Naive thymus-derived CD8-positive, alpha-beta T cell (primary cell): ENCODE results near the gene GNG7. TPM values are rescaled to one million over a fixed set of nuclear protein-coding genes. Genes with fewer than 3 reads are reported as not detected.

Source experiments
- ATAC-seq, 2 donors: fragments of 150-1000 bp; cut with Tn5 transposase in 1 of 2; sonication (Bioruptor Pico), chemical (Tn5 transposase) in 1 of 2; 1 replicate in 1 of 2; 2 replicates in 1 of 2; pipeline ENCODE4 v1.10.0; 2021; ENCODE audit warnings: mild to moderate bottlenecking in 2 of 2, moderate library complexity in 2 of 2
- POLR2A ChIA-PET: fragments of 350-600 bp; sonication (Branson Sonifier 250); formaldehyde crosslinking; loops from one replicate; lab custom pipeline; 2021; ENCODE audit warnings: antibody characterized with exemption; lab: Charles Lee
- DNase-seq, 10 donors: peaks; one replicate each; pipeline versions ENCODE4 v3.0.0 to v3.0.0-alpha.2; 2020 to 2022
- H3K27ac Mint-ChIP-seq, 10 donors: one replicate each; pipeline ENCODE4 v1.8.0; 2020 to 2022; ENCODE audit warnings: mild to moderate bottlenecking in 10 of 10, mixed read lengths in 10 of 10, moderate library complexity in 4 of 10, inconsistent platforms in 1 of 10
- H3K27me3 Mint-ChIP-seq, 5 donors: one replicate each; pipeline ENCODE4 v1.8.0; 2021 to 2022; ENCODE audit warnings: mixed read lengths in 5 of 5
- H3K36me3 Mint-ChIP-seq, 3 donors: one replicate each; pipeline ENCODE4 v1.8.0; 2020 to 2022; ENCODE audit warnings: mixed read lengths in 3 of 3, mild to moderate bottlenecking in 2 of 3, inconsistent platforms in 1 of 3
- H3K4me1 Mint-ChIP-seq, 4 donors: one replicate each; pipeline ENCODE4 v1.8.0; 2021 to 2022; ENCODE audit warnings: mixed read lengths in 4 of 4
- H3K4me3 Mint-ChIP-seq, 10 donors: one replicate each; pipeline ENCODE4 v1.8.0; 2020 to 2022; ENCODE audit warnings: mild to moderate bottlenecking in 10 of 10, mixed read lengths in 10 of 10, moderate library complexity in 6 of 10, inconsistent platforms in 1 of 10
- H3K9me3 Mint-ChIP-seq, 9 donors: one replicate each; pipeline ENCODE4 v1.8.0; 2020 to 2022; ENCODE audit warnings: mixed read lengths in 9 of 9, mild to moderate bottlenecking in 3 of 9, inconsistent platforms in 1 of 9, moderate library complexity in 1 of 9
- polyA plus RNA-seq, 3 donors: library from polyadenylated mRNA; unstranded; fragments of 300-500 nt; fragmentation: Illumina TruSeq; gene quantifications; one replicate each; pipeline ENCODE4 v1.2.3, GENCODE V29; 2021
- total RNA-seq, 8 experiments: library from RNA in 2 of 8; stranded (reverse) in 2 of 8; gene quantifications; one replicate each; pipeline ENCODE4 v1.2.3 and lab custom pipeline; 2021 to 2026

GNG7 gene
- total RNA-seq = 1 to 10 TPM; 8.5 TPM
- 1 to 10 TPM; 1.8 to 4.2 (median 2.5) TPM for polyA plus RNA-seq
- 0.93 to 7.4 (median 4.7) reads per million in 6 experiments for total RNA-seq (lab: John Stamatoyannopoulos, UW)

DNA sequence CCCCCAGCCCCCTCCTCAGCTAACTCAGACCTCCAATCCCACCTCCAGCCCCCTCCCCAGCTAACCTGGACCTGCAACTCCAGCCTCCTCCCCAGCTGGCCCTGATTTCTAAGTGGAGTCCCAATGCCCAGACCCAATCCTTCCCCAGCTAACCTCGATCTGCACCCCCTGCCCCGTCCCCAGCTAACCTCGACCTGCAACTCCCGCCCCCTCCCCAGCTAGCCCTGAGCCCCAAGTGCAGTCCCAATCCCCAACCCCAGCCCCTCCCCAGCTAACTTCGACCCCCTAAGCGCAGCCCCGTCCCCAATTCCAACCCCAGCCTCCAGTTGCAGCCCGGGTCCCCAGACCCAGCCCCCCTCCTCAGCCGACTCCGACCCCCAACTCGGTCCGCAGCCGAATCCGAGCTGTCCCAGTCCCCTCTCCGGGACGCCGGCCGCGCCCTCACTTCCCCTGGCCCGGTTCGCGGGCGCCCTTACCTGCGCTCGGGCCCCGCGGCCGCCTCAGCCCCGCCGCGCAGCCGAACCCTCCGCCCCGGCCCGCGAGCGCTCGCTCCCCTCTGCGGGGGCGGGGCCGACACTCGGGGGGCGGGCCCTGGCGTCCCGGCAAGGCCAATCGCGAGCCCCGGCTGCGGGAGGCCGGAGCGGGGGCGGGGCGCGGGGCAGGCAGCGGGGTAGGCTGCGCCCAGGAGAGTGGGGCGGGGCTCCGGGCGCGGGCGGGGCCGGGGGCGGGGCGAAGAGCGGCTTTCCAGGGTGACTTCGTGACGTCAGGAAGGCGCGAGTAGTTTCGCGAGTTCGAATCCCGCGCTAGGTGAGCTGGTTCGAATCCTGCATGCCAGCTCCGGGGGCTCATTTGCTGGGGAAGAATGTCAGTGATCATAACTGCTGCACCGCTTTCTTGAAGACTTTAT is at the start of gene GNG7:
TSS of gene GNG7 (minus strand) at position 525 of the 907 bp plus-strand sequence. CDS start 182,006 bp downstream, outside the sequence.
- Mint-ChIP-seq H3K36me3 (no peaks in the 10 kb centered on the region), H3K27me3 (no peaks in the 10 kb centered on the region), H3K4me3 (peak within 1 kb of the TSS; percentile 63 to 86 (median 79)), H3K4me1 (peaks cover 23 to 41% (median 36%) of the 10 kb centered on the region in 4 donors), H3K9me3 (no peaks in the 10 kb centered on the region), H3K27ac (peak within 1 kb of the TSS; percentile 48 to 90 (median 76))
- DNase-seq (peak; percentile 87 to 100 (median 96)), ATAC-seq (peak; percentile 99)
- POLR2A ChIA-PET = interaction anchor here (0.6 to 2.3 kb wide), 4 partner anchors 8 to 726 kb away, joined by 3 to 6 read pairs (median 3); partner anchors contain the start of gene SLC39A3

DNA sequence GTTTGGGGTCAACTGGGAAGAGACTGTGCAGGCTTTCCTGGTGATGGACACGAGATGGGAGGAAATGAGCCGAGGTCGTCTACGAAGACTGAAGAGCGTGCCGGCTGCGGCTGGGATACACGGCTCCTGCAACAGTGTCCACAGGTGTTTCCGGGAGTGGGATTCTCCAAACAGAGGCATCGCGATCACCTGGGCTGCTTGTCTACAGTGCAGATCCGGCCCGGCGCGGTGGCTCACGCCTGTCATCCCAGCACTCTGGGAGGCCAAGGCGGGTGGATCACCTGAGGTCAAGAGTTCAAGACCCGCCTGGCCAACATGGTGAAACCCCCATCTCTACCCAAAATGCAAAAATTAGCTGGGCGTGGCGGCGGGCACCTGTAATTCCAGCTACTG is 48.9 kb upstream of the GNG7 start:
- no peak overlapping the region for H3K4me3 Mint-ChIP-seq
- ATAC-seq (no peak), DNase-seq (no peak)
- H3K9me3 Mint-ChIP-seq = no peaks in the 10 kb centered on the region
- H3K27ac Mint-ChIP-seq = peak overlapping the region in 1 of 10 donors; percentile 85
- POLR2A ChIA-PET = interaction anchor here (0.6 to 0.7 kb wide), 2 partner anchors 52 to 522 kb away, joined by 3 to 7 read pairs; no protein-coding TSS in a partner anchor
- peaks cover 0 to 16% (median 0%) of the 10 kb centered on the region in 3 donors for H3K36me3 Mint-ChIP-seq
- H3K4me1 Mint-ChIP-seq = no peaks in the 10 kb centered on the region
- peaks cover 0 to 1% (median 0%) of the 10 kb centered on the region in 5 donors for H3K27me3 Mint-ChIP-seq

DNA sequence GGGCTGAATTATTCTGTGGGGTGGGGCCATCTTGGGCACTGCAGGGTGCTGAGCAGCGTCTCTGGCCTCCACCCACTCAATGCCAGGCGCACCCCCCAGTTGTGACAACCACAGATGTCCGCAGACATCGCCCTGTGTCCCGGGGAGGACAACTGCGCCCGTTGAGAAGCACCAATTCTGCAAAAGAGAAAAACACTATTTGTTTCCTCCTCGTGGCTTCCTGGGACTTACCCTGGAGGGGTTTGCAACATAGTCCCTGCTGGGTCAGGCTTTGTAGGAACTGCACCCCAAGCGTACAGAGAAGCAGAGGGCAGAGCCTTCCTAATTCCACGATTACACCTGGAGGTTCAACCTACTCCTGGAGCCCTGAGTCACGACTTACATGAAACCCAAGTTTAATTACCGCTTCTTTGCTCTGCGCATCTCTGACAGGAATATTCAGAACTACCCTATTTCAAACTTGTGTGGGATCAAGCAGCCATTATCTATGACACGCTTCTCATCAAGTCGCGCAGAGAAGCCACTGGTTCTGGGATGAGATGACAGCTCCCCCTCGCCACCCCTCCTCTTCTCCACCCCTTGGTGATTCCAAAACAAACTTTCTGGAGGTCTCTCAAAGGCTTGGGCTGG is 48.4 kb upstream of the GNG7 start:
- no peaks in the 10 kb centered on the region for H3K9me3 Mint-ChIP-seq
- DNase-seq = no peak
- H3K27me3 Mint-ChIP-seq = peaks cover 0 to 1% (median 0%) of the 10 kb centered on the region in 5 donors
- peaks cover 0 to 16% (median 0%) of the 10 kb centered on the region in 3 donors for H3K36me3 Mint-ChIP-seq
- H3K27ac Mint-ChIP-seq = peak overlapping the region in 1 of 10 donors; percentile 85
- no peak overlapping the region for H3K4me3 Mint-ChIP-seq
- no peak for ATAC-seq
- POLR2A ChIA-PET = no interaction called here
- no peaks in the 10 kb centered on the region for H3K4me1 Mint-ChIP-seq

DNA sequence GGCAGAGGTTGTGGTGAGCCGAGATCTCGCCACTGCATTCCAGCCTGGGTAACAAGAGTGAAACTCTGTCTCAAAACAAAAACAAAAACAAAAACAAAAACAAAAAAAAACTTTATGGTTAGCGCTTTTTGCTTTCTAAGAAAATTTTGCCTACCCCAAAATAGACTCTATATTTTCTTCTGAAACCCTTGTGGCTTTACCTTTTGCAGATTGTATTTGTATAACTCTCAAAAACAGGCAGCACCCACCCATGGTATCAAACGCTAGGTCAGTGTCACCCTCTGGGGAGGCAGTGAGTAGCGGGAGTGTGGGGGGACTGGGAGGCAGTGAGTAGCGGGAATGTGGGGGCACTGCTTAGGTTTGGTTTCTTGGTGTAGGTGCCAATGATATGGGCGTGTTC is 44.9 kb upstream of the GNG7 start:
- Mint-ChIP-seq H3K27ac (no peak overlapping the region), H3K4me1 (no peaks in the 10 kb centered on the region), H3K27me3 (peaks cover 5 to 12% (median 8%) of the 10 kb centered on the region in 5 donors), H3K9me3 (no peaks in the 10 kb centered on the region), H3K36me3 (no peaks in the 10 kb centered on the region), H3K4me3 (no peak overlapping the region)
- DNase-seq (no peak), ATAC-seq (no peak)
- POLR2A ChIA-PET = no interaction called here

DNA sequence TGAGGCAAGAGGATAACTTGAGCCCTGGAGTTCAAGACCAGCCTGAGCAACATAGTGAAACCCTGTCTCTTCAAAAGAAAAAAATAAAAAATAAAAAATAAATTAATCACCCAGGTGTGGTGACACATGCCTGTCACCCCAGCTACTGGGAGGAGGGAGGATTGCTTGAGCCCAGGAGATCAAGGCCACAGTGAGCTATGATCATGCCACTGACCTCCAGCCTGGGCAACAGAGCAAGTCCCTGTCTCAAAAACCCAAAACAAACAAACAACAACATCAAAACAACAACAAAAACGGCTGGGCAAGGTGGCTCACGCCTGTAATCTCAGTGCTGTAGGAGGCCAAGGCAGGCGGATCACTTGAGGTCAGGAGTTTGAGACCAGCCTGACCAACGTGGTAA is 41.6 kb upstream of the GNG7 start:
- no peak for ATAC-seq

DNA sequence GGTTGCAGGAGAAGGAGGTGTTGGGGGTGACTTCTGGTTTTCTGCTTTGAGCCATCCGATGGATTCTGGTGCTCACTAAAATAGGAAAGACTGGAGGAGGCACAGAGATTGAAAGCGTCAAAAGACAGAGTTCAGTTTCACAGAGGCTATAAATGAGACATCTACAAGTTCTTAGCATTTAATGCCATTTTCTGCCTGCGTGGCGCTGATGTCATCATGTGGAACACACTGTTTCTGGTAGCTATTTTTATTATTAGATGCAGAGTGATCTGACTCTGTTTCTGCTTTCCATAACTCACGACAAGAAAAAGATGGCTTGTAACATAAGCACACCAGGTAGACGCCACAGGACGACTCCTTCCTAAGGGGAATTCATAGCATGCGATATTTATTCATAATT is 40.6 kb upstream of the GNG7 start:
- ATAC-seq (no peak), DNase-seq (no peak)
- H3K36me3 Mint-ChIP-seq = no peaks in the 10 kb centered on the region
- peaks cover 8 to 21% (median 13%) of the 10 kb centered on the region in 5 donors for H3K27me3 Mint-ChIP-seq
- peaks cover 11 to 18% (median 16%) of the 10 kb centered on the region in 4 donors for H3K4me1 Mint-ChIP-seq
- no peaks in the 10 kb centered on the region for H3K9me3 Mint-ChIP-seq
- H3K4me3 Mint-ChIP-seq = no peak overlapping the region
- no peak overlapping the region for H3K27ac Mint-ChIP-seq
- POLR2A ChIA-PET = no interaction called here

More for the DNA sequence above, 41.6 kb upstream of the GNG7 start:
- POLR2A ChIA-PET = no interaction called here
- H3K27ac Mint-ChIP-seq = no peak overlapping the region
- no peaks in the 10 kb centered on the region for H3K9me3 Mint-ChIP-seq
- H3K4me3 Mint-ChIP-seq = no peak overlapping the region
- H3K4me1 Mint-ChIP-seq = peaks cover 5 to 11% (median 9%) of the 10 kb centered on the region in 4 donors
- H3K36me3 Mint-ChIP-seq = no peaks in the 10 kb centered on the region
- peaks cover 8 to 21% (median 13%) of the 10 kb centered on the region in 5 donors for H3K27me3 Mint-ChIP-seq
- DNase-seq = no peak

DNA sequence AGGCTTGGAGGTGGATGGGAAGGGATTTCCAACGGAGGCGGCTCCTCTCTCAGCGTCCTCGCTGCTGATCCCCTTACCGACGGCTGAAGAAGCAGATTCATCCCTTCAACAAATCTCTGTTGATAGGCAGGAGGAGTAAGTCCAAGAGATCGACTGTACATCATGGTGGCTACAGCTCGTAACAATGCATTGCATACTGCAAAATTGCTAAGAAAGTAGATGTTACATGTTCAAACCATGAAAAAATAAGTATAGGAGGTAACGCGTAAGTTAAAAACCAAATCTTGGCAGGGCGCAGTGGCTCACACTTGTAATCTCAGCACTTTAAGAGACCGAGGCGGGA is 37.8 kb upstream of the GNG7 start:
- H3K4me3 Mint-ChIP-seq = peak overlapping the region; percentile 61 to 91 (median 87)
- peak overlapping the region in 5 of 10 donors; percentile 28 to 78 (median 63) for H3K27ac Mint-ChIP-seq
- peaks cover 8 to 21% (median 13%) of the 10 kb centered on the region in 5 donors for H3K27me3 Mint-ChIP-seq
- DNase-seq (no peak), ATAC-seq (no peak)
- POLR2A ChIA-PET = interaction anchor here (0.6 to 2.1 kb wide), 4 partner anchors 38 to 302 kb away, joined by 3 to 6 read pairs (median 3); partner anchors contain the start of genes GNG7, SGTA and ZNF555
- H3K9me3 Mint-ChIP-seq = no peaks in the 10 kb centered on the region
- peaks cover 0 to 14% (median 11%) of the 10 kb centered on the region in 3 donors for H3K36me3 Mint-ChIP-seq
- peaks cover 11 to 29% (median 22%) of the 10 kb centered on the region in 4 donors for H3K4me1 Mint-ChIP-seq

DNA sequence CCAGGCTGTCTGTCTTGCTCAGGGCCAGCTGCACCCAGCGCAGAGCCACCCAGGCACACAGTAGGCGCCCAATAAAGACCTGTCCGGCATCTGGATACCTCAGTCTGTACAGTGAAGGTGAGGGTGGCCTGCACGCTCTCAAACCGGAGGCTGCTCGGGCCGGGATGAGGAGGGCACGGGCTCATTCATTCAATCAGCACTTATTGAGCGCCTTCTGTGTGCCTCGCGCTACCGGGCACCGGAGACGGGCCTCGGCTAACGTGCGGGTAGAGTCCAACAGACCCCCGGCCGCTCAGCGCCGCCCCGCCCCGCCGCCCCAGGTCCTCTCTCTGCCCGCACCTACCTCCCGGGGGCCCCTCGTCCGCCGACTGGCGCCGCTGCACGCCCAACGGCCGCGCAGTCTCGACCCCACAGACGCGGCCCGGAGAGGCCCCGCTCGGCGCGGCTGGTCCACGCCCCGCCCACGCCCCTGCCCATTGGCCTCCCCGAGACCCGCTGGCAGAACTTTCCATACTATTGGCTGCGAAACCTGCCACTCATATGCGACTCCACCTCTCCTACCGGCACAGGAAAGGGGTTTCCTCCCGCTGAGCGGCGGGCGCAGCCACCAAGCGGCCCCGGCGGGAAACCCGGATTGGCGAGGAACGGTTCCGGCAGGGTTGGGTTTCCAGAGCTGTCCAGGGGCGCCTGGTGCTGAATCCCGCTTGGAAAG is 37.3 kb upstream of the GNG7 start, which contains the start of gene SLC39A3:
TSS of gene SLC39A3 (minus strand) at position 416 of the 712 bp plus-strand sequence. CDS start 2,760 bp downstream, outside the sequence.
- H3K27me3 Mint-ChIP-seq = peaks cover 8 to 21% (median 13%) of the 10 kb centered on the region in 5 donors
- peaks cover 12 to 32% (median 23%) of the 10 kb centered on the region in 4 donors for H3K4me1 Mint-ChIP-seq
- peak; percentile 100 for ATAC-seq
- POLR2A ChIA-PET = interaction anchor here (0.6 to 2.1 kb wide), 9 partner anchors 29 to 1756 kb away, joined by 3 to 6 read pairs (median 3); partner anchors contain the start of genes GNG7, SGTA, THOP1 and ZNF555
- H3K9me3 Mint-ChIP-seq = no peaks in the 10 kb centered on the region
- peak; percentile 96 to 100 (median 99) for DNase-seq
- H3K27ac Mint-ChIP-seq = peak within 1 kb of the TSS; percentile 34 to 88 (median 73)
- peaks cover 0 to 15% (median 13%) of the 10 kb centered on the region in 3 donors for H3K36me3 Mint-ChIP-seq
- H3K4me3 Mint-ChIP-seq = peak within 1 kb of the TSS; percentile 82 to 91 (median 87)

DNA sequence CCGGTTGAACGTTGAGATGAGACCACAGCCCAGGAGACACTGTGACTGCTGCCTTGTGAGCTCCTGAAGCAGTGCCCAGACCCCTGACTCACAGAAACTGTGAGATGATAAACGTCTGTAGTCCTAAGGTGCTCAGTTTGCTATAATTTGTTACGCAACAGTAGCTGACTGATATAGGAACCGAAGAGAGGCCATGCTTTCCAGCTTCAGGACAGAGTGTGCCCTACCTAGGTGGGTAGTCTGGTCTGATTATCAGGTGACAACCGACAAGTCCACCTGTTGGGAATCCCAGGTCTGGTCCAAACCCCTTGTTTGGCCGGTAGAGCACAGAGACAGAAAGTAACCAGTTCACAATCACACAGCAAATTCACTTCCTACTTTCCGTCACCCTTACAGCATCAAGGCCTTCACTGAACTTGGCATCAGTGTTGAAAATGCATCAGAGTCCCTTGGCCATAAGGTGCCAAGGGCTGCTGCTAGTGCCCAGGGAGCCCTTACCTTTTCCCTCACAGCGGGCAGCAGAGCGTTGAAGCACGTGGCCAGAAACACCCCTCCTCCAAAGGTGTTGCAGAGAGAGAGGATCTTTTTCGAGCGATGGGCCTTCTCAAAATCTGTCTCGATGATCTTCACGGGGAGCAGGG is 34.2 kb upstream of the GNG7 start:
- no peak for DNase-seq
- Mint-ChIP-seq H3K27ac (no peak overlapping the region), H3K4me3 (peak overlapping the region in 3 of 10 donors; percentile 48 to 60 (median 50)), H3K27me3 (peaks cover 0 to 6% (median 0%) of the 10 kb centered on the region in 5 donors), H3K36me3 (peaks cover 0 to 22% (median 22%) of the 10 kb centered on the region in 3 donors), H3K4me1 (peaks cover 19 to 39% (median 24%) of the 10 kb centered on the region in 4 donors), H3K9me3 (no peaks in the 10 kb centered on the region)
- no peak for ATAC-seq
- POLR2A ChIA-PET = no interaction called here

DNA sequence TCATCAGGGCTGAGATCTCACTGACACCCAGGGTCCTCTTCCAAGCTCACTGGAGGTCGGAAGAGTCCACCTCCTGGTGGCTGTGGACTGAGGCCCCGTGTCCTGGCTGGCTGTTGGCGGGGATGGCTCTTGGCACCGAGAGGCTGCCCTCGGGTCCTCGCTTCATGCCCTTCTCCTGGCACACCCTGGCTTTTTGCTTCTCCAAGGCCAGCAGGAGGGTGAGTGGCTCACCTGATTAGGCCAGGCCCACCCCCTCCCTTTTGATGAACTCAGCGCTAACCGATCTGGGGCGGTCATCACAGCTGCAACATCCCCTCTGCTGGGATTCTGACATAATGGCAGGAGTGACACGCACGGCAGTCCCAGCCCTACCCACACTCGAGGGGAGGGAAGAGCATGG is 32.9 kb upstream of the GNG7 start:
- H3K4me1 Mint-ChIP-seq = peaks cover 19 to 38% (median 23%) of the 10 kb centered on the region in 4 donors
- H3K27ac Mint-ChIP-seq = peak overlapping the region in 1 of 10 donors; percentile 24
- peaks cover 0 to 4% (median 0%) of the 10 kb centered on the region in 5 donors for H3K27me3 Mint-ChIP-seq
- H3K36me3 Mint-ChIP-seq = peaks cover 0 to 22% (median 22%) of the 10 kb centered on the region in 3 donors
- ATAC-seq (no peak), DNase-seq (no peak)
- POLR2A ChIA-PET = interaction anchor here (0.6 kb wide), 1 partner anchor 48 kb away, joined by 3 read pairs; the partner anchor contains the start of gene SGTA
- no peak overlapping the region for H3K4me3 Mint-ChIP-seq
- no peaks in the 10 kb centered on the region for H3K9me3 Mint-ChIP-seq

DNA sequence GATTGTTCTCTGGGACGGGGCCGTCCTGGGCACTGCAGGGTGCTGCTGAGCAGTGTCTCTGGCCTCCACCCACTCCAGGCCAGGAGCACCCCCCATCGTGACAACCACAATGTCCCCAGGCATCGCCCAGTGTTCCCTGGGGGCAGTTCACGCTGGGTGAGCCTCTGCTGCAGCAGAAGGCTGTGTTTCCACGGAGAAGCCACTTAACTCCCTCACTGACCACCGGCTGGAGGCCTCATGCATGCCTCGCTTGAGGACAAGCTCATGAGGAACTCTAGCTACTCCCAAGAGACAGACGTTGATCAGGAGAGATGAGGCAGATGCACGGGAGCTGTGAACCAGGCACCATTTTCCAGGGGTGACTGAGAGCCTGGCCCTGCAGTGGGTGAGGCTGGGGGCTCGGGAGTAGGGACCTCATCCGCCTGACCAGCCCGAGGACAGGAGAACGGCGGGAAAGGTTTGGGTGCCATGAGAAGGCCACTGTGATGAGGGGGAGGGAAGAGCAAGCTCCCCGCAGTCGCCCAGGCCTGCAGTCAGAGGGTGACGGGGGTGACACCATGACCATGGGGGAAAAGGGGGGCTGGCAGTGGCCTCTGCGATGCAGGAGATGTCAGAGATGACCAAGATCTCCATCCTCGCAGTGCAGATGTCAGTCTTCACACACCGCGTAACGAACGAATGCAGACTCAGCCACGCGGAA is 32.2 kb upstream of the GNG7 start:
- peaks cover 0 to 22% (median 22%) of the 10 kb centered on the region in 3 donors for H3K36me3 Mint-ChIP-seq
- H3K9me3 Mint-ChIP-seq = no peaks in the 10 kb centered on the region
- POLR2A ChIA-PET = interaction anchor here (0.6 kb wide), 1 partner anchor 49 kb away, joined by 3 read pairs; the partner anchor contains the start of gene SGTA
- no peak overlapping the region for H3K27ac Mint-ChIP-seq
- H3K27me3 Mint-ChIP-seq = no peaks in the 10 kb centered on the region
- ATAC-seq (no peak), DNase-seq (no peak)
- H3K4me1 Mint-ChIP-seq = peaks cover 16 to 34% (median 18%) of the 10 kb centered on the region in 4 donors
- no peak overlapping the region for H3K4me3 Mint-ChIP-seq
